GM23248 (cell line): ENCODE data around the gene ZC3H12D.

Source experiments
- EZH2 ChIP-seq: fragments of 200-600 bp; sonication (generic); IDR thresholded peaks from 2 replicates; pipeline ENCODE4 v1.6.1; 2018; ENCODE audit warnings: antibody characterized with exemption, mild to moderate bottlenecking; ENCODE audit not compliant: insufficient read depth, poor library complexity, severe bottlenecking
- EZH2phosphoT487 ChIP-seq: fragments of 200-600 bp; sonication (generic); IDR thresholded peaks from 2 replicates; pipeline ENCODE4 v1.6.1; 2018; ENCODE audit warnings: antibody characterized with exemption, moderate library complexity, mild to moderate bottlenecking, low read depth; ENCODE audit not compliant: insufficient read depth

DNA sequence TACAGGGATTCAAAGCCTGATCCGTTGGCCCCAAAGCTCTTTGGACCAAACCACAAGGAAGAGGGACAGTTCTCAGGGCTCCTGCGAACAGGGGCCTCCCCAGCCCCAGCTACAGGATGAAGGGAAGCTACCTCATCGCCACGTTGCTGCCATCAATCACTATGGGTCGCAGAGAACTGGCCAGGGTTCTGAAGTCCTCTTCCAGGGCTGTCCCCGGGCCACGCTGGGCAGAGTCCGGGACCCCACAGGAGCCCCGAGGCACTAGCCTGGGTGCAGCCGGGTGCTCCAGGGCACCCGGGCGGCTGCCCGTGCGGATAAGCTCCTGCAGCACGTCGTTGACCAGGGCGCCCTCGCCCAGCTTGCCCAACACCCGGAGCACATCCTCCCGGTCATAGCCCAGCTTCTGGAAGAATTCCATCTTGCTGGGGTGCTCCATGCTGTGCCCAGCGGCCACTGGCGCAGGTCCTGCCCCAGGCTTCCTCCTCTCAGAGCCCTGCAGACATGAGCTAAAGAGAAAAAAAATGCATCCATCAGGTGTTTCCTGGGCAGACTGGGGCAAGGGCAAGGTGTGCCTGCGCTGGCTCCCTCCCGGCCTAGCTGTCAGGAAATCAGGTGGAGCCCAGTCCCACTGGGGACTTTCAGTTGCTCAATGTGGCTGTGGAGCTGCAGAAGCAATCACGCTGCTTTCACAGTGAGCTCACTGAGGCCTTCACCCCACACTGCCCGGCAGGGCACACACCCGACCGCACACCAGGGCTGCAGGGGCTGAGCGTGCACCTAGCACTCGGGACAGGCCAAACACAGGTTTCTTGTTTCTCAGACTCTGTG is 10.5 kb downstream of the ZC3H12D start:
- TF ChIP-seq EZH2 (no peak), EZH2phosphoT487 (no peak)
